Stimulated activated CD4-positive, alpha-beta T cell treated with anti-CD3 and anti-CD28 coated beads, Interleukin-1b, Interleukin-23, amount 100 ng/mL, for 4 hours (primary cell): Measurements from ENCODE around the gene CFAP77.
"Not testable (repeated sequence)": the region's sequence is repeated elsewhere in the genome, so short reads cannot be mapped to it uniquely, and the experiment has no call there.

Experiments used
- DNase-seq, 2 donors: peaks; one replicate each; pipeline ENCODE4 v3.0.0-alpha.2; 2020; ENCODE audit warnings: low read depth in 2 of 2

CFAP77 gene

GRCh38 chr9:132409828-132410528, at the start of gene CFAP77:
Gene CFAP77 (plus strand): TSS chr9:132410211. CDS start chr9:132410272, 61 bp downstream.
- DNase-seq: peak in 1 of 2 donors; percentile 39

- no peak for DNase-seq
These were observed 45.9 kb upstream of the CFAP77 start for GRCh38 chr9:132364068-132364467.

GRCh38 chr9:132365986-132366385, 44.0 kb upstream of the CFAP77 start:
- no peak for DNase-seq

- no peak for DNase-seq
These were observed 43.5 kb upstream of the CFAP77 start for GRCh38 chr9:132366481-132366880.

GRCh38 chr9:132367613-132368313, 42.2 kb upstream of the CFAP77 start:
- no peak for DNase-seq

GRCh38 chr9:132369421-132369820, 40.6 kb upstream of the CFAP77 start:
- DNase-seq: no peak

- no peak for DNase-seq
These were observed 39.4 kb upstream of the CFAP77 start for GRCh38 chr9:132370592-132370991.

GRCh38 chr9:132372177-132373095, 37.6 kb upstream of the CFAP77 start:
- DNase-seq: no peak

GRCh38 chr9:132377769-132378168, 32.2 kb upstream of the CFAP77 start:
- DNase-seq: not testable (repeated sequence)

- not testable (repeated sequence) for DNase-seq
These were observed 31.6 kb upstream of the CFAP77 start for GRCh38 chr9:132378416-132378815.

- DNase-seq: no peak
These were observed 28.0 kb upstream of the CFAP77 start for GRCh38 chr9:132381966-132382541.

- no peak for DNase-seq
These were observed 26.5 kb upstream of the CFAP77 start for GRCh38 chr9:132383462-132383883.

- no peak for DNase-seq
These were observed 25.6 kb upstream of the CFAP77 start for GRCh38 chr9:132384376-132384775.

GRCh38 chr9:132387133-132387532, 22.9 kb upstream of the CFAP77 start:
- no peak for DNase-seq

- no peak for DNase-seq
These were observed 19.0 kb upstream of the CFAP77 start for GRCh38 chr9:132390966-132391365.

- no peak for DNase-seq
These were observed 18.6 kb upstream of the CFAP77 start for GRCh38 chr9:132391449-132391848.

GRCh38 chr9:132395560-132395959, 14.5 kb upstream of the CFAP77 start:
- no peak for DNase-seq

GRCh38 chr9:132401824-132402223, 8.2 kb upstream of the CFAP77 start:
- DNase-seq: no peak

- no peak for DNase-seq
These were observed 5.7 kb upstream of the CFAP77 start for GRCh38 chr9:132404228-132404881.

GRCh38 chr9:132406554-132407122, 3.4 kb upstream of the CFAP77 start, which contains the start of gene TTF1:
Gene TTF1 (minus strand): TSS chr9:132406840. CDS start chr9:132402821, 4,019 bp downstream.
- peak; percentile 86 to 91 for DNase-seq

GRCh38 chr9:132407196-132407595, 2.8 kb upstream of the CFAP77 start:
- no peak for DNase-seq
